IPS-11a (cell line): ENCODE results near the gene VPS45.
A peak's percentile ranks its signal among the peaks of the same experiment; 100 is the strongest.
"Not testable (repeated sequence)": the region's sequence is repeated elsewhere in the genome, so short reads cannot be mapped to it uniquely, and the experiment has no call there.

Experiments used
- H3K4me3 ChIP-seq: one replicate; pipeline ENCODE4 v1.5.1; 2013; ENCODE audit warnings: low read depth, low read length, control low read depth

Gene VPS45

GRCh38 chr1:150067184-150068108, at the start of gene VPS45:
Gene VPS45 (plus strand): TSS chr1:150067776. CDS start chr1:150067858, 82 bp downstream.
- peak within 1 kb of the TSS; percentile 74 for H3K4me3 ChIP-seq

- no peak overlapping the region for H3K4me3 ChIP-seq
Measured at GRCh38 chr1:150018165-150018564, 49.4 kb upstream of the VPS45 start.

GRCh38 chr1:150020711-150021110, 46.9 kb upstream of the VPS45 start:
- no peak overlapping the region for H3K4me3 ChIP-seq

- no peak overlapping the region for H3K4me3 ChIP-seq
Measured at GRCh38 chr1:150021191-150021694, 46.3 kb upstream of the VPS45 start.

- no peak overlapping the region for H3K4me3 ChIP-seq
Measured at GRCh38 chr1:150022357-150022756, 45.2 kb upstream of the VPS45 start.

- no peak overlapping the region for H3K4me3 ChIP-seq
Measured at GRCh38 chr1:150024156-150024555, 43.4 kb upstream of the VPS45 start.

- no peak overlapping the region for H3K4me3 ChIP-seq
Measured at GRCh38 chr1:150028322-150028721, 39.3 kb upstream of the VPS45 start.

GRCh38 chr1:150034336-150034735, 33.2 kb upstream of the VPS45 start:
- no peak overlapping the region for H3K4me3 ChIP-seq

GRCh38 chr1:150049926-150050325, 17.6 kb upstream of the VPS45 start:
- no peak overlapping the region for H3K4me3 ChIP-seq

- H3K4me3 ChIP-seq: no peak overlapping the region
Measured at GRCh38 chr1:150051089-150051373, 16.5 kb upstream of the VPS45 start.

- not testable (repeated sequence) for H3K4me3 ChIP-seq
Measured at GRCh38 chr1:150051905-150052412, 15.6 kb upstream of the VPS45 start.

GRCh38 chr1:150053926-150054325, 13.7 kb upstream of the VPS45 start:
- no peak overlapping the region for H3K4me3 ChIP-seq

- not testable (repeated sequence) for H3K4me3 ChIP-seq
Measured at GRCh38 chr1:150055507-150055906, 12.1 kb upstream of the VPS45 start.

- H3K4me3 ChIP-seq: no peak overlapping the region
Measured at GRCh38 chr1:150056407-150056806, 11.2 kb upstream of the VPS45 start.

GRCh38 chr1:150060260-150060659, 7.3 kb upstream of the VPS45 start:
- no peak overlapping the region for H3K4me3 ChIP-seq

GRCh38 chr1:150061632-150062101, 5.9 kb upstream of the VPS45 start:
- no peak overlapping the region for H3K4me3 ChIP-seq

GRCh38 chr1:150062113-150062512, 5.5 kb upstream of the VPS45 start:
- no peak overlapping the region for H3K4me3 ChIP-seq

GRCh38 chr1:150065184-150065871, 2.2 kb upstream of the VPS45 start:
- H3K4me3 ChIP-seq: no peak overlapping the region

GRCh38 chr1:150066328-150066727, 1.2 kb upstream of the VPS45 start:
- H3K4me3 ChIP-seq: peak overlapping the region; percentile 74

GRCh38 chr1:150066838-150067183, 765 bp upstream of the VPS45 start:
- peak overlapping the region; percentile 74 for H3K4me3 ChIP-seq

- H3K4me3 ChIP-seq: peak overlapping the region; percentile 74
Measured at GRCh38 chr1:150068109-150068435, 496 bp downstream of the VPS45 start.

- H3K4me3 ChIP-seq: no peak overlapping the region
Measured at GRCh38 chr1:150069923-150070322, 2.3 kb downstream of the VPS45 start.
